HEK293 (cell line): ENCODE data around the gene LYL1.

ENCODE experiments used
- BCL11B ChIP-seq: fragments of 450-650 bp; formaldehyde crosslinking; IDR thresholded peaks from 2 replicates; pipeline ENCODE4 v1.5.1; 2016; ENCODE audit warnings: low read depth, missing biosample characterization, missing genetic modification characterization
- CTCF ChIP-seq: fragments of 450-650 bp; formaldehyde crosslinking; IDR thresholded peaks from 2 replicates; pipeline ENCODE4 v1.5.1; 2016; ENCODE audit warnings: missing biosample characterization, missing genetic modification characterization
- HIC1 ChIP-seq: fragments of 450-650 bp; formaldehyde crosslinking; IDR thresholded peaks from 2 replicates; pipeline ENCODE4 v1.5.1; 2016; ENCODE audit warnings: missing biosample characterization, missing genetic modification characterization
- HOXC10 ChIP-seq: sonication (generic); formaldehyde crosslinking; IDR thresholded peaks from 2 replicates; pipeline ENCODE4 v1.8.1; 2023; ENCODE audit warnings: mild to moderate bottlenecking, missing genetic modification reagents
- MZF1 ChIP-seq: fragments of 450-650 bp; formaldehyde crosslinking; IDR thresholded peaks from 2 replicates; pipeline ENCODE4 v1.5.1; 2017; ENCODE audit warnings: missing biosample characterization, missing genetic modification characterization, borderline replicate concordance
- OVOL3 ChIP-seq: fragments of 450-650 bp; formaldehyde crosslinking; IDR thresholded peaks from 2 replicates; pipeline ENCODE4 v1.5.1; 2016; ENCODE audit warnings: missing biosample characterization, missing genetic modification characterization
- PATZ1 ChIP-seq: fragments of 450-650 bp; formaldehyde crosslinking; IDR thresholded peaks from 2 replicates; pipeline ENCODE4 v1.5.1; 2016; ENCODE audit warnings: missing biosample characterization, missing genetic modification characterization
- SP7 ChIP-seq: fragments of 450-650 bp; formaldehyde crosslinking; IDR thresholded peaks from 2 replicates; pipeline ENCODE4 v1.5.1; 2016; ENCODE audit warnings: missing biosample characterization, missing genetic modification characterization
- ZBTB8A ChIP-seq: fragments of 450-650 bp; formaldehyde crosslinking; IDR thresholded peaks from 2 replicates; pipeline ENCODE4 v1.5.1; 2016; ENCODE audit warnings: missing biosample characterization, missing genetic modification characterization
- ZFP69B ChIP-seq: fragments of 450-650 bp; formaldehyde crosslinking; IDR thresholded peaks from 2 replicates; pipeline ENCODE4 v1.5.1; 2016; ENCODE audit warnings: missing biosample characterization, missing genetic modification characterization
- ZNF10 ChIP-seq: fragments of 450-650 bp; formaldehyde crosslinking; IDR thresholded peaks from 2 replicates; pipeline ENCODE4 v1.5.1; 2017; ENCODE audit warnings: missing biosample characterization, missing genetic modification characterization
- ZNF133 ChIP-seq: fragments of 450-650 bp; formaldehyde crosslinking; IDR thresholded peaks from 2 replicates; pipeline ENCODE4 v1.5.1; 2016; ENCODE audit warnings: missing biosample characterization, missing genetic modification characterization
- ZNF19 ChIP-seq: fragments of 450-650 bp; formaldehyde crosslinking; IDR thresholded peaks from 2 replicates; pipeline ENCODE4; 2016; ENCODE audit warnings: missing biosample characterization, missing genetic modification characterization, low read depth
- ZNF274 ChIP-seq, 2 experiments: fragments of 200-500 bp in 1 of 2; fragments of 450-650 bp in 1 of 2; sonication (Bioruptor generic) in 1 of 2; formaldehyde crosslinking in 1 of 2; IDR thresholded peaks; 2 replicates each; pipeline versions ENCODE4 v1.5.1 to v1.6.1; 2014 to 2016; ENCODE audit warnings: borderline replicate concordance in 1 of 2, inconsistent platforms in 1 of 2, low read length in 1 of 2, missing biosample characterization in 1 of 2, missing genetic modification characterization in 1 of 2
- ZNF341 ChIP-seq: fragments of 450-650 bp; formaldehyde crosslinking; IDR thresholded peaks from 2 replicates; pipeline ENCODE4; 2016; ENCODE audit warnings: low read depth, missing biosample characterization, missing genetic modification characterization
- ZNF404 ChIP-seq: fragments of 450-650 bp; formaldehyde crosslinking; IDR thresholded peaks from 2 replicates; pipeline ENCODE4 v1.5.1; 2017; ENCODE audit warnings: missing biosample characterization, missing genetic modification characterization
- ZNF423 ChIP-seq: fragments of 450-650 bp; formaldehyde crosslinking; IDR thresholded peaks from 2 replicates; pipeline ENCODE4 v1.5.1; 2016; ENCODE audit warnings: missing biosample characterization, missing genetic modification characterization
- ZNF473 ChIP-seq: fragments of 450-650 bp; formaldehyde crosslinking; IDR thresholded peaks from 2 replicates; pipeline ENCODE4 v1.5.1; 2017; ENCODE audit warnings: missing biosample characterization, missing genetic modification characterization
- ZNF510 ChIP-seq: fragments of 450-650 bp; formaldehyde crosslinking; IDR thresholded peaks from 2 replicates; pipeline ENCODE4 v1.5.1; 2018; ENCODE audit warnings: mild to moderate bottlenecking, missing genetic modification characterization, missing biosample characterization; ENCODE audit not compliant: insufficient replicate concordance
- ZNF518A ChIP-seq: fragments of 450-650 bp; formaldehyde crosslinking; conservative IDR thresholded peaks from 2 replicates; pipeline ENCODE4 v1.5.1; 2016; ENCODE audit warnings: low read depth, missing biosample characterization, missing genetic modification characterization
- ZNF544 ChIP-seq: fragments of 450-650 bp; formaldehyde crosslinking; IDR thresholded peaks from 2 replicates; pipeline ENCODE4 v1.5.0; 2017; ENCODE audit warnings: missing biosample characterization, missing genetic modification characterization
- ZNF610 ChIP-seq: fragments of 450-650 bp; formaldehyde crosslinking; IDR thresholded peaks from 2 replicates; pipeline ENCODE4 v1.5.1; 2016; ENCODE audit warnings: missing biosample characterization, missing genetic modification characterization, borderline replicate concordance
- ZSCAN5A ChIP-seq: fragments of 450-650 bp; formaldehyde crosslinking; IDR thresholded peaks from 2 replicates; pipeline ENCODE4 v1.5.1; 2016; ENCODE audit warnings: missing biosample characterization, missing genetic modification characterization
- TF ChIP-seq, protein P1 (sequence below): fragments of 450-650 bp; formaldehyde crosslinking; IDR thresholded peaks from 2 replicates; pipeline ENCODE4 v1.5.1; 2016; ENCODE audit warnings: missing biosample characterization, missing genetic modification characterization

Gene LYL1

DNA sequence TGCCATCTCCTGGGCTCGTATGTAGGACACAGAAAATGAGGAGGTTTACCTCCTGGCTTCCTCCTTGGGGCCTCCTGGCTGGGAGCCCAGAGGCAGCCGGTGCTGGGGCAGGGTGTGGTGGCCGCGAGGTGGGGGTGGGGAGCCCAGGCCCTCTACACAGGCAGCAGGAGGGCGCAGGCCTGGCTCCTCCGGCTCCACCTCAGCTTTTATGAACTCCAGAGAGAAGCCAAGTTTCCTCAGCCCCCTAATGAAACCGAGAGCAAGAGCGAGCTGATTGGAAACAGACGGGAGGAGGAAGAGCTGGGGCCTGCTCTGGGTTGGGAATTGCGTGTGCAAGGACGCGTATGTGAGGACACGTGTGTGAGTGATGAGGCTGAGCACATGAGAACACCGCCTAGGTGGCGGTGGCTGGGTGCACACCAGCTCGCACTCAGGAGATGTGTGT, 23.1 kb downstream of the LYL1 start (continued):
- TF ChIP-seq ZFP69B (tag by site-specific recombination): no peak
- peak; percentile 33; the same call in 1 of the 2 replicates for TF ChIP-seq SP7 (tag by site-specific recombination)
- TF ChIP-seq PATZ1 (tag by site-specific recombination): peak; percentile 83
- TF ChIP-seq OVOL3 (tag by site-specific recombination): no peak
- no peak for TF ChIP-seq ZNF518A (tag by site-specific recombination)
- TF ChIP-seq ZBTB8A (tag by site-specific recombination): peak; percentile 57; the same call in 1 of the 2 replicates
- TF ChIP-seq ZNF19 (tag by site-specific recombination): no peak
- no peak for TF ChIP-seq ZSCAN5A (tag by site-specific recombination)
- TF ChIP-seq BCL11B (tag by site-specific recombination): no peak
- no peak for TF ChIP-seq ZNF510
- peak; percentile 61 for TF ChIP-seq CTCF (tag by site-specific recombination)
- no peak for TF ChIP-seq ZNF274 (IDR thresholded peaks at IDR 0.05; ENCODE audit: low read length)
- no peak for TF ChIP-seq ZNF274 (tag by site-specific recombination; IDR thresholded peaks at IDR 0.05; ENCODE audit: borderline replicate concordance)
- no peak for TF ChIP-seq ZNF341 (tag by site-specific recombination)
- no peak for TF ChIP-seq ZNF473 (tag by site-specific recombination)
- no peak for TF ChIP-seq HIC1 (tag by site-specific recombination)
- TF ChIP-seq HOXC10: no peak
- TF ChIP-seq, protein P1, sequence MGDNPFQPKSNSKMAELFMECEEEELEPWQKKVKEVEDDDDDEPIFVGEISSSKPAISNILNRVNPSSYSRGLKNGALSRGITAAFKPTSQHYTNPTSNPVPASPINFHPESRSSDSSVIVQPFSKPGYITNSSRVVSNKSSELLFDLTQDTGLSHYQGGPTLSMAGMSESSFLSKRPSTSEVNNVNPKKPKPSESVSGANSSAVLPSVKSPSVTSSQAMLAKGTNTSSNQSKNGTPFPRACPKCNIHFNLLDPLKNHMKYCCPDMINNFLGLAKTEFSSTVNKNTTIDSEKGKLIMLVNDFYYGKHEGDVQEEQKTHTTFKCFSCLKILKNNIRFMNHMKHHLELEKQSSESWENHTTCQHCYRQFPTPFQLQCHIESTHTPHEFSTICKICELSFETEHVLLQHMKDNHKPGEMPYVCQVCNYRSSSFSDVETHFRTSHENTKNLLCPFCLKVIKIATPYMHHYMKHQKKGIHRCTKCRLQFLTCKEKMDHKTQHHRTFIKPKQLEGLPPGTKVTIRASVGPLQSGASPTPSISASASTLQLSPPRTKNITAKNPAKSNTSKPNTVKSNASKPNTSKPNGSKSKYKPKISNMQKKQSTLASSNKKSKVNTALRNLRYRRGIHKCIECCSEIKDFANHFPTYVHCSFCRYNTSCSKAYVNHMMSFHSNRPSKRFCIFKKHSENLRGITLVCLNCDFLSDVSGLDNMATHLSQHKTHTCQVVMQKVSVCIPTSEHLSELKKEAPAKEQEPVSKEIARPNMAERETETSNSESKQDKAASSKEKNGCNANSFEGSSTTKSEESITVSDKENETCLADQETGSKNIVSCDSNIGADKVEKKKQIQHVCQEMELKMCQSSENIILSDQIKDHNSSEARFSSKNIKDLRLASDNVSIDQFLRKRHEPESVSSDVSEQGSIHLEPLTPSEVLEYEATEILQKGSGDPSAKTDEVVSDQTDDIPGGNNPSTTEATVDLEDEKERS (tag by site-specific recombination): no peak
- TF ChIP-seq MZF1: no peak
- TF ChIP-seq ZNF423 (tag by site-specific recombination): peak; percentile 44; the same call in 1 of the 2 replicates
- TF ChIP-seq ZNF10 (tag by site-specific recombination): no peak
- TF ChIP-seq ZNF133 (tag by site-specific recombination): no peak
- TF ChIP-seq ZNF404: no peak
- no peak for TF ChIP-seq ZNF544
- TF ChIP-seq ZNF610 (tag by site-specific recombination): no peak; the same call in 1 of the 2 replicates
